ENCODE data around the gene MPPE1.

- TF ChIP-seq, protein P1, sequence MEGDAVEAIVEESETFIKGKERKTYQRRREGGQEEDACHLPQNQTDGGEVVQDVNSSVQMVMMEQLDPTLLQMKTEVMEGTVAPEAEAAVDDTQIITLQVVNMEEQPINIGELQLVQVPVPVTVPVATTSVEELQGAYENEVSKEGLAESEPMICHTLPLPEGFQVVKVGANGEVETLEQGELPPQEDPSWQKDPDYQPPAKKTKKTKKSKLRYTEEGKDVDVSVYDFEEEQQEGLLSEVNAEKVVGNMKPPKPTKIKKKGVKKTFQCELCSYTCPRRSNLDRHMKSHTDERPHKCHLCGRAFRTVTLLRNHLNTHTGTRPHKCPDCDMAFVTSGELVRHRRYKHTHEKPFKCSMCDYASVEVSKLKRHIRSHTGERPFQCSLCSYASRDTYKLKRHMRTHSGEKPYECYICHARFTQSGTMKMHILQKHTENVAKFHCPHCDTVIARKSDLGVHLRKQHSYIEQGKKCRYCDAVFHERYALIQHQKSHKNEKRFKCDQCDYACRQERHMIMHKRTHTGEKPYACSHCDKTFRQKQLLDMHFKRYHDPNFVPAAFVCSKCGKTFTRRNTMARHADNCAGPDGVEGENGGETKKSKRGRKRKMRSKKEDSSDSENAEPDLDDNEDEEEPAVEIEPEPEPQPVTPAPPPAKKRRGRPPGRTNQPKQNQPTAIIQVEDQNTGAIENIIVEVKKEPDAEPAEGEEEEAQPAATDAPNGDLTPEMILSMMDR (IDR thresholded peaks at IDR 0.05; ENCODE audit: insufficient read depth, low read depth, low read length) = no peak
- TF ChIP-seq EZH2 (IDR thresholded peaks at IDR 0.05; ENCODE audit: insufficient read depth, low read length) = no peak
These were observed 41.4 kb downstream of the MPPE1 start for GRCh38 chr18:11866764-11867163.

Measured in astrocyte (in vitro differentiated cells and primary cell).